ENCODE measurements around the gene BNIP2.

The BNIP2 gene

GRCh38 chr15:59618406-59618805 is 70.7 kb downstream of the BNIP2 start:
- in situ Hi-C loops (cut with MboI; ENCODE audit: low sequenced_read_pairs, unreplicated experiment) = no loop called here
- no peak for DNase-seq (ENCODE audit: low spot score)
- no peak for TF ChIP-seq CTCF (IDR thresholded peaks at IDR 0.05; ENCODE audit: borderline replicate concordance, control extremely low read depth, extremely low read depth, insufficient read depth, missing control alignments)

GRCh38 chr15:59616379-59616778 is 72.7 kb downstream of the BNIP2 start:
- no peak for TF ChIP-seq CTCF (IDR thresholded peaks at IDR 0.05; ENCODE audit: borderline replicate concordance, control extremely low read depth, extremely low read depth, insufficient read depth, missing control alignments)
- in situ Hi-C loops (cut with MboI; ENCODE audit: low sequenced_read_pairs, unreplicated experiment) = no loop called here
- DNase-seq (ENCODE audit: low spot score) = no peak

- no peak for TF ChIP-seq CTCF (IDR thresholded peaks at IDR 0.05; ENCODE audit: borderline replicate concordance, control extremely low read depth, extremely low read depth, insufficient read depth, missing control alignments)
- in situ Hi-C loops (cut with MboI; ENCODE audit: low sequenced_read_pairs, unreplicated experiment) = no loop called here
- DNase-seq (ENCODE audit: low spot score) = no peak
Measured at GRCh38 chr15:59615661-59616060, 73.5 kb downstream of the BNIP2 start.

DNA sequence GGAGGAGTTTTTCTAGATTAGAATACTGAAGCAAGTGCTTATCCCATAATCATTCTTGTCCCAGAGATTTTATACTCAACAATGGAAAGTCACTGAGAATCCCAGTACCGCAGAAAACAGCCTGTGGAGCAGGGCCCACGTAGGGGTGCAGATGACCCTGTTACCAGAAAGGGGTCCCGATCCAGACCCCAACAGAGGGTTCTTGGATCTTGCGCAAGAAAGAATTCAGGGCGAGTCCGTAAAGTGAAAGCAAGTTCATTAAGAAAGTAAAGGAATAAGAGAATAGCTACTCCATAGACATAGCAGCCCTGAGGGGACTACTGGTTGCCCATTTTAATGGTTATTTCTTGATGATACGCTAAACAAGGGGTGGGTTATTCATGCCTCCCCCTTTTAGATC is 75.0 kb downstream of the BNIP2 start:
- in situ Hi-C loops (cut with MboI; ENCODE audit: low sequenced_read_pairs, unreplicated experiment) = no loop called here
- no peak for TF ChIP-seq CTCF (IDR thresholded peaks at IDR 0.05; ENCODE audit: borderline replicate concordance, control extremely low read depth, extremely low read depth, insufficient read depth, missing control alignments)
- no peak for DNase-seq (ENCODE audit: low spot score)

GRCh38 chr15:59611276-59612260 is 77.6 kb downstream of the BNIP2 start, which contains the start of gene GCNT3:
Gene GCNT3 (plus strand): TSS chr15:59611783. CDS start chr15:59618239, 6,456 bp downstream.
- no peak for DNase-seq (ENCODE audit: low spot score)
- no peak for TF ChIP-seq CTCF (IDR thresholded peaks at IDR 0.05; ENCODE audit: borderline replicate concordance, control extremely low read depth, extremely low read depth, insufficient read depth, missing control alignments)
- in situ Hi-C loops (cut with MboI; ENCODE audit: low sequenced_read_pairs, unreplicated experiment) = no loop called here

GRCh38 chr15:59609730-59610712 is 79.1 kb downstream of the BNIP2 start:
- in situ Hi-C loops (cut with MboI; ENCODE audit: low sequenced_read_pairs, unreplicated experiment) = no loop called here
- no peak for DNase-seq (ENCODE audit: low spot score)
- no peak for TF ChIP-seq CTCF (IDR thresholded peaks at IDR 0.05; ENCODE audit: borderline replicate concordance, control extremely low read depth, extremely low read depth, insufficient read depth, missing control alignments)

Data from GM13976 (cell line).